Stimulated activated CD8-positive, alpha-beta memory T cell treated with anti-CD3 and anti-CD28 coated beads, Interleukin-12 subunit alpha, Interleukin-12 subunit beta, amount 100 ng/mL, for 4 hours (primary cell): ENCODE results near the gene TTLL8.
"Not testable (repeated sequence)": the region's sequence is repeated elsewhere in the genome, so short reads cannot be mapped to it uniquely, and the experiment has no call there.

Experiments
- DNase-seq: peaks from one replicate; pipeline ENCODE4 v3.0.0-alpha.2; 2020; ENCODE audit warnings: low read depth

Gene TTLL8

DNA sequence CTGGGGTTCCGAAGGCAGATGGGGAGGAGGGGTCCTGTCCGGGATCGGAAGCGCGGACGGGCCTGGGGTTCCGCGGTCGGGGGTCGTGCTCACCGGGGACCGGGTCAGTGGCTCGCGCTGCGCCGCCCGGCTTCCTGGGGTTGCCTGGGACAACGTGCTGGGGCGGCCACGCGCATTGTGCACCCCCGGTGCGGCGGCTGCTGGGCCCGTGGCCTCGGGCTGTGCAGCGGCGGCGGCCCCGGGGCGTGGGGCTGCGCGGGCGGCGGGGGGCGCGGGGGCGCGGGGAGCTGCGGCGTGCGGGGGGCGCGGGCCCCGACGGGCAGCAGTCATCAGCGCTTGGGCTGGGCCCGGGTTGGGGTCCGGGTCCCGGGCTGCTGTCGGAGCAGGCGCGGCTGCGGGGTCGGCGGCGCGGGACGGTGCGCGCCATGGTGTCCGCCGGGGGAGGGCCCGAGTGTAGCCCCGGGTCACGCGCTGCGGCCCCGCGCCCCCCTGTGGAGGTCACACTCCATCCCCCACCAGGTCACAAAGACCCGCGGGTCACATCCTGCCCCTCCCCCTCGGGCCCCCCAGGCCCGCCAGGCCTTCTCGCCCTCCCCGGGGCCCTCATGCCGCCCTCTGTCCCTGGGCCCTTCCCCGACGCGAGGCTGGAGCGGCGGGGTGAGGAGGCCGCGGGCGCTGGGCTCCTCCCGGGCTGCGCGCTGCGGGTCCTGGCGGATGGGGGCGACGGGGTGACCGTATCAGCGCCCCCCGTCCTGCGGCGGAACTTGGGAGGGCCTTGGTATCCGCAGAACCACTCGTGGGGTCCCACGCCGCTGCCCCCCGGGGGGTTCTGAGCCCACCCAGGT lies at the start of gene TTLL8:
TTLL8 (minus strand) TSS at position 238 of the 845 bp plus-strand sequence.
- no peak for DNase-seq

DNA sequence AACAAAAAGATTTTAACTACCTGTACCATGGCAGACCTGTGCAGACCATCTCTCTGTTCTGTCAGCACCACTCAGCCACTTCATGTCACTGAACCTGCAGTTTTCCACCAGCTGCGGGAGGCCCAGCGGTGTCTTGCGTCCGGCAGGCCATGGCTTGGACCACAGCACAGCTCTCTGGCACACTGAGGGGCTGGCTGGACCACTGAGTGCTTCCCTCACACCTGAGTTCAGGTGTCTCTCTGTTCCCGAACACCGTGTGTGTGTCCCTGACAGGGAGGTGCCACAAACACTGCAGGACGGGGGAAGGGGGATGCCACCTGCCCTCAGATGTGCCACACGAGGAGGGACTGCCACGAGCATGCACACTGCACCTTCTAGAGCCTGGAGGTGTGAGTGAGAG lies 49.4 kb upstream of the TTLL8 start:
- DNase-seq = no peak

DNA sequence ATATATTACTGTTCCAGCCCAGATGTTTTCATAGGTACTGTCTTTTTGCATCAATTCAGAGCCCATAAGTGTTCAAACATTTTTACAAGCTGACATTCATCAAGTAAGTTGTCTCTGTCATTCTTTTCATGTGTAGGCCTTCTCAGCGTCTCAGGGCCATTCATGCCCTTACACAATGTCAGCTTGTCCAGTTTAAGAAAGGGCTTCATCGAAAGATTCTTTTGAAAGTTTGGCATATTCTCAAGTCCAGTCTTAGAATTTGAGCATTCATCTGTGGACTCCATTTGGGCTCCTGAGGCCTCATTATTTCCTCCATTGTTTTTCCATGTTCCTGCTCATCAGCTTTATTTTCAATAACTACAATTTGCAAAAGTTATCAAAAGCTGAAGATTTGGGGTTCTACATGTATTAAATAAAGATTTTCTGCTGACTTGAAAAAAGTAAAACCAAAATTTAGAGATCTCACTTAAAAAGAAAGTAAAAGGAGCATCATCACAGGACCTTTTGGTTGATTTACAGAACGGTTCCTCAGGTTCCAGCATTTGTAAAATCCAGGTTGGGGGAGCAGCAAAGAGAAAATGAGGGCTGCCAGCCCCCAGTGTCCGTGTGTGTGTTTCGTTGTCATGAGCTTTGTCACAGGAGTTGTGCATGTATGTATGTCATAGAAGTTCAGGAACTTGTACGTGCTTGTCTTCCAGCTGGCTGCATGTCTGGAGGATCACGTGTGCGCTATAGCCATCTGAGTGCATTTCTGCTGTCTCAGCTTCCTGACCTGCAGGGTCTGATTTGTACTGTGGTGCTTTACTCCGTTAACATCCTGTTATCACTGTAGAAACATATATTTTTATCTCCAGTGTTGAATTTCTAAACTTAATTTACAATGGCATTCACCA lies 47.4 kb upstream of the TTLL8 start:
- DNase-seq = no peak

DNA sequence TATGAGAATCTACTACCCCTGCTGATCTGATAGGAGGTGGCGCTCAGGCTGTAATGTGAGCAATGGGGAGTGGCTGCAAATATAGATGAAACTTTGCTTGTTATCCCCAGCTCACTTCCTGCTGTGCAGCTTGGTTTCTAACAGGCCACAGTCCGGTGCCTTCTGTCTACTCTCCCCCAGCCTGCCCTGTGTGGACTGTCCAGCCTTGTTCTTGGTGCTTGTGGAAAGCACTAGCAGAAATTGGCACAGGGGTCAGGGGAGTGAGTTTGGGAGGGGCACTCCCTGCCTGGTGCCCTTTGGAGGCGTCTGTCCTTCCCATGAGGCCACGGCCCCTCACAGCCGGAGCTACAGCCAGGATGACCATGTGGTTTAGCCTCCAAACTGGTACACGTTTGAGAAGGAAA lies 46.0 kb upstream of the TTLL8 start:
- DNase-seq = no peak

DNA sequence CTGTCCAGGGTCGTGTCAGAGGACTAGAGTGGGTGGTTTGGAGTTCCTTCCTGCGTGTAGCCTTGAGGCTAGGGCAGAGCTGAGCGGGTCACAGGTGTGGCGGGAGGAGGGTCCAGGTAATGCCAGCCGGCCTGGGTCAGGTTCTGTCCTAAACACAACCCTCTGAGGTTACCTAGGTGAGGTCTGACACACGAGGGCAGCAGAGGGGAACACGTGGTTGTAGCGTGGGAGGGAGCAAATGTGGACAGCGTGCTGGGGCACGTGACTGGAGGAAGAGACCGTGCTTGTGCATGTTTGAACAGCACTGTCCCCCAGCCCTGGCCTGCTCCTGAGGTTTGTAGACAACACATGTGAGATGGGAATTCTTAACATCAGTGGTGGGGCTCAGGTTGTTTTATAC lies 44.8 kb upstream of the TTLL8 start:
- DNase-seq = no peak

GRCh38 chr22:50101870-50102565 lies 43.9 kb upstream of the TTLL8 start:
- no peak for DNase-seq

DNA sequence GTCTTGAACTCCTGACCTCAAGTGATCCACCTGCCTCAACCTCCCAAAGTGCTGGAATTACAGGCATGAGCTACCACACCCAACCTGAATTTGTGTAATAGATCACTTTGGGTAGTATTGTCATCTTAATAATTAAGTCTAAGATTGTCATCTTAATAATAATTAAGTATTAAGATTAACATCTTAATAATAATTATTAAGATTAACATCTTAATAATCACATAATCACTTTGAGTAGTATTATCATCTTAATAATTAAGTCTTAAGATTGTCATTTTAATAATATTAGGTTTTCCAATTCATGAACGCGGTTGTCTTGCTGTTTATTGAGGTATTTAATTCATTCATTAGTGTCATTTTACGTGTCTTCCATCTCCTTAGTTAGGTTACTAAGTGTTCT lies 40.0 kb upstream of the TTLL8 start:
- no peak for DNase-seq

GRCh38 chr22:50092342-50092741 lies 34.2 kb upstream of the TTLL8 start:
- DNase-seq = no peak

DNA sequence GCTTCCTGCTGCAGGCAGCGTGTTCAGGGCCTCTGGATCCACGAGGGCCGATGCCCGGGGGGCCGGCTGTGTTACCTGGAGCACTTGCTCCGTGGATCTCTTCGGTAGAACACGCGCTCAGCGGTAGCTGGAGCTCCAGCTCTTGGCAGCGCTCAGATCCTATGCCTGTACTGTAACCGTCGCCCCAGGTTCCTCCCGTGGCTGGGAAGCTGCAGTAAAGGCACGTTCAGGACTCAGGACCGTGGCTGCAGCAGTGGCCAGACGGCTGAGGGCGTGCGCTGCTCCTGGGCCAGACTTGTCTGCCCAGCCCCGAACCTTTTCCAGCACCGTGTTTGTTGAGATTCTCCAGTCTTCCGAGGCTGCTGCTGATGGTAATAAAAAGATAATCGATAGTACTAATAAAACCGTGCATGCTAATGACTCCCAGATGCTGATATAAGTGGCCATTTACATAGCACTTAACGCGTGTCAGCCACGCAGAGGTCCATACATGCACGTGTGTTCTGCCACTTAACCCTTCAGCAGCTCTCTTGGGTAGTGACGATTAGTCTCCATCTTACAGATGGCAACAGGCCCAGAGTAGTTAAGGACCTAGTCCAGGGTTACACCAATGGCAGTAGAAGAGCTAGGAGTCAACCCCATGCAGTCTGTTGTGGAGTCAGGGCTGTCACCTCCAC lies 33.1 kb upstream of the TTLL8 start:
- no peak for DNase-seq

GRCh38 chr22:50090412-50090714 lies 32.3 kb upstream of the TTLL8 start:
- DNase-seq = no peak

DNA sequence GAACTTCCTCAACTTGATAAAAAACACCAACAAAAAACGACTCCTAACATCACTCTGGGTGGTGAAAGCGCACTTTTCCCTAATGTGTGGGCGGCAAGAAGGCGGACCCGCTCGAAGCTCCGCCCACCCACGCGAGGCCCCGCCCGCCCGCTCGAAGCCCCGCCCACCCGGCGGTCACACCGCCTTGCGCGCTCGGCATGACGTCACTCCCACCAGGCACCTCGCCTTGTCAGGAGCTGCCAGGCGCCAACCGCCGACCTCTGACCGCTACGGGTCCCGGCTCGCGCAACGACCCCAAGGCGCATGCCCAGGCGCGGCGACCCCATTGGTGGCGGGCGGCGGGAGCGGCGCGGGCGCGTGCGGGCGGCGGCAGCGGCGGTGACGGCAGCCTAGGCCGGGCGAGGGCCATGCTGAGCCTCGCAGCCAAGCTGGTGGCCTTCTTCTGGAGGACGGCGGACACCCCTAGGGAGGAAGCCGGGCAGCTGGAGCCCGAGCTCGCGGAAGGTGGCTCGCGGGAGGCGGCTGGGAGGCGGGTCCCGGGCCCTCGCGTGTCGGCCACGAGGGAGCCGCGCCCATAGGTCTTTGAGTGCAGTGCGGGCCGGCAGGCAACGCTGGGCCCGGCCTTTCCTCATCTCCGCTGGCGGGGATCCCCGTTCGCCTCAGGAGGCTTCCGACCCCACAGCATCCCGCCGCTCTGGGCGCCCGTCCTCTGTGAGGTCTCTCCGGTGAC lies 31.7 kb upstream of the TTLL8 start, which contains the start of gene MOV10L1:
MOV10L1 (plus strand) TSS at position 325 of the 730 bp plus-strand sequence; CDS start at position 408, 83 bp downstream.
- DNase-seq = no peak

GRCh38 chr22:50089231-50089630 lies 31.1 kb upstream of the TTLL8 start:
- DNase-seq = no peak

- no peak for DNase-seq
Measured at GRCh38 chr22:50088096-50088495, 30.0 kb upstream of the TTLL8 start.

DNA sequence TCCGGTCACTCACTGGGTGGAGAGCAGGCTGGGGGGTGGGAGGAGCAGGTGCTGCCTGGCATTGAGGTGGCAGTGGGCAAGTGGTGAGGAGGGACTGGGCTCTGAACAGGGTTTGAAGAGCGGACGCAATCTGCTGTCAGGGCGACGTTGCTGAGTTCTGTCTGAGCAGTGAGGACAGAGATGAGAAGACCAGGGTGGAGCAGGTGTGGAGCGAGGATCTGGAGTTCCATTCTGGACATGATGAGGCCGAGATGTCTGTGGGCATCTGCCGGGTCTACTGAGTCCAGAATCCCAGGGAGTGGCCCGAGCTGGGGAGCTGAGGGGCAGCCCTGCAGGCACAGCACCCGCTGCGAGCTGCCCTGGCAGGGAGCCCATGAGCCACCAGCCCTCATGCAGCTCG lies 29.5 kb upstream of the TTLL8 start:
- DNase-seq = no peak

DNA sequence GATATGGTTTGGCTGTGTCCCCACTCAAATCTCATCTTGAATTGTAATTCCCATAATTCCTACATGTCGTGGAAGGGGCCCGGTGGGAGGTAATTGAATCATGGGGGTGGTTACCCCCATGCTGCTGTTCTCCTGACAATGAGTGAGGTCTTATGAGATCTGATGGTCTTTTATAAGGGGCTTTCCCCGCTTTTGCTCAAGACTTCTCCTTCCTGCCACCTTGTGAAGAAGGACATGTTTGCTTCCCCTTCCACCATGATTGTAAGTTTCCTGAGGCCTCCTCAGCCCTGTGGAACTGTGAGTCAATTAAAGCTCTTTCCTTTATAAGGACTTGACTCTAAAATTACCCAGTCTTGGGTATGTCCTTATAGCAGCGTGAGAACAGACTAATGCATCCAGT lies 28.9 kb upstream of the TTLL8 start:
- DNase-seq = not testable (repeated sequence)

- no peak for DNase-seq
Measured at GRCh38 chr22:50086526-50086925, 28.4 kb upstream of the TTLL8 start.

- peak; percentile 13 for DNase-seq
Measured at GRCh38 chr22:50085211-50085972, 27.3 kb upstream of the TTLL8 start, which contains the start of gene MLC1. MLC1 (minus strand) TSS chr22:50085426; CDS start chr22:50084902, 524 bp downstream.

DNA sequence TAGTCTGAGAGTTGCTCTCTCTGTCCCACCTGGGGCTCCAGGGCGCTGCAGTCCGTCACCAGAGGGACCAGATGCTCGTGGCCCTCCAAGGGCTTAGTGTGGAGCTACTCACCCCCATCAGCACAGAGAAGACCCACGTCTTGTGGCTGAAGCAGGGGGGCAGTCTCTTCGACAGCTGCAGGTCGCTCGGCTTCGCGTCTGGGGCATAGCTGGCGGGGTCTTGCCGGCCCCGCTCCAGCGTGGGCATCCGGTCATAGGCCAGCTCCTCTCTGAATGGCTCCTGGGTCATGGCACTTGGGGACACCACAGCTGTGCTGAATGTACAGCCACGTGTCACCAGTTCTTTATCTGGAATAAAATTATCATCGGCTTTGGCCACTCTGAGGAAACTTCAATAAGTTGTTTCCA lies 26.5 kb upstream of the TTLL8 start:
- no peak for DNase-seq

GRCh38 chr22:50084080-50084477 lies 26.0 kb upstream of the TTLL8 start:
- no peak for DNase-seq

DNA sequence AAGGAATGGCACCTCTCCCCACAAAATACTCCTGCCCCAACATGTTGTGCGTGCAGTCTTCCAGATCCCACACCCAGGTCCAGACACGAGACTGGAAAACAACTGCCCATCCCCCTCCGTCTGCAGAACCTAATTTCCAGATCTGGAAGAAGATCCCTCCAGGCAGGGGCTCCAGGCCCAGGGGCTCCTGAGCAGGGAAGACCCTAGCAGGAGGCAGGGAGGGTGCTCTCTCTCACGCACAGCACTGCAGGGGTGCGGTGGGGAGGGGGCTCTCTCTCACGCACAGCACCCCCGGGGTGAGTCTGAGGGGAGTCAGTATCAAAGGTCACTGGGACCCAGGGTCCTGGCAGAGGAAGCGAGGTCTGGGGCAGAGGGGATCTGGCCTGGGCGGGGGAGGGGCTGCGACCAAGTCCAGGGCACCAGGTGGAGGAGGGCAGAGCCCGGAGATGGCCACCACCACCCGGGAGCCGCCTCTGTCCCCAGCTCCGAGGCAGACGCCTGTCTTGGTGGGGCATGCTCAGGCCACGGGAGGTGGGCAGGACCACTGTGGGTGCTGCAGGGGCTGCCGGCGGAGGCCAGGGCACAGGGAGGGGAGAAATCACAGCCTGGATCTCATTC lies 25.5 kb upstream of the TTLL8 start:
- no peak for DNase-seq
